Gastrocnemius medialis (tissue), 4 donors: ENCODE data around the gene GAGE12E. TPM values are rescaled to one million over a fixed set of nuclear protein-coding genes. Genes with fewer than 3 reads are reported as not detected.
"Not testable (repeated sequence)": the region's sequence is repeated elsewhere in the genome, so short reads cannot be mapped to it uniquely, and the experiment has no call there.

Source experiments
- ATAC-seq, 2 donors: fragments of 150-250 bp; one replicate each; pipeline ENCODE4 v1.9.1; 2016
- DNase-seq, 2 donors: peaks; one replicate each; pipeline ENCODE4 v3.0.0-alpha.2; 2019
- H3K27ac ChIP-seq, 4 donors: fragments of 200-600 bp; sonication (generic); 1 replicate in 1 of 4; 2 replicates in 3 of 4; pipeline ENCODE4 v1.5.1; 2016 to 2018; ENCODE audit warnings: mild to moderate bottlenecking in 2 of 4, moderate library complexity in 1 of 4
- H3K27me3 ChIP-seq, 3 donors: fragments of 200-600 bp; sonication (generic) in 2 of 3; 1 replicate in 1 of 3; 2 replicates in 2 of 3; pipeline versions ENCODE4 v1.5.1 to v1.6.0; 2016 to 2019; ENCODE audit warnings: mild to moderate bottlenecking in 1 of 3, moderate library complexity in 1 of 3
- H3K36me3 ChIP-seq, 2 donors: fragments of 200-600 bp; sonication (generic) in 1 of 2; one replicate each; pipeline ENCODE4 v1.5.1; 2017 to 2018
- H3K4me1 ChIP-seq, 2 donors: fragments of 200-600 bp; sonication (generic) in 1 of 2; one replicate each; pipeline ENCODE4 v1.5.1; 2016 to 2017; ENCODE audit warnings: mild to moderate bottlenecking in 2 of 2
- H3K4me3 ChIP-seq, 4 donors: fragments of 200-600 bp; sonication (generic) in 3 of 4; 1 replicate in 1 of 4; 2 replicates in 3 of 4; pipeline ENCODE4 v1.5.1; 2016 to 2019; ENCODE audit warnings: mild to moderate bottlenecking in 2 of 4
- H3K9me3 ChIP-seq, 3 donors: fragments of 200-600 bp; sonication (generic) in 2 of 3; 1 replicate in 1 of 3; 2 replicates in 2 of 3; pipeline ENCODE4 v1.5.1; 2016 to 2019
- in situ Hi-C, 4 donors: fragments of 200-750 bp; cut with MboI; loops; one replicate each; pipeline versions ENCODE4 v1.15.0 to v1.8.0; 2017; ENCODE audit warnings: low sequenced_read_pairs in 4 of 4
- intact Hi-C: fragments of 100-400 bp; cut with DNase I; formaldehyde crosslinking; loops from one replicate; pipeline ENCODE4 v1.15.1; 2023; ENCODE audit warnings: low total_unique reads
- total RNA-seq, 4 donors: library from RNA; depleted of rRNA; stranded (reverse); fragments of >200 nt; gene quantifications; one replicate each; pipeline versions ENCODE4 v1.1.0 to v1.2.3, GENCODE V29; 2016

Gene GAGE12E
- not detected for total RNA-seq

- H3K4me3 ChIP-seq, DNase-seq, intact Hi-C loops, H3K9me3 ChIP-seq, H3K27ac ChIP-seq, H3K27me3 ChIP-seq, H3K4me1 ChIP-seq, H3K36me3 ChIP-seq, ATAC-seq, in situ Hi-C loops: not testable (repeated sequence)
These were observed at the start of gene GAGE12E for GRCh38 chrX:49550989-49551388. GAGE12E (plus strand) TSS chrX:49551289; CDS start chrX:49552444, 1,155 bp downstream.

DNA sequence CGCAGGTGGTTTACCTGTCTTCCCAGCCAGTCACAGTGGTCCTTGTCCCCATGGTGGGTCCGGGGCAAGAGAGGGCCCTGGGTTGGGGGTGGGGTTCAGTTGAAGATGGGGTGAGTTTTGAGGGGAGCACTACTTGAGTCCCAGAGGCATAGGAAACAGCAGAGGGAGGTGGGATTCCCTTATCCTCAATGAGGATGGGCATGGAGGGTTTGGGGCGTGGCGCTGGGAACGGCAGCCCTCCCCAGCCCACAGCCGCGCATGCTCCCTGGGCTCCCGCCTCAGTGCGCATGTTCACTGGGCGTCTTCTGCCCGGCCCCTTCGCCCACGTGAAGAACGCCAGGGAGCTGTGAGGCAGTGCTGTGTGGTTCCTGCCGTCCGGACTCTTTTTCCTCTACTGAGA is 19.2 kb upstream of the GAGE12E start, which contains the start of gene GAGE12C:
TSS of gene GAGE12C (plus strand) at position 301 of the 400 bp plus-strand sequence. CDS start 1,155 bp downstream, outside the sequence.
- H3K36me3 ChIP-seq, ATAC-seq, in situ Hi-C loops, intact Hi-C loops, H3K4me1 ChIP-seq, H3K9me3 ChIP-seq, H3K27me3 ChIP-seq, DNase-seq, H3K27ac ChIP-seq, H3K4me3 ChIP-seq: not testable (repeated sequence)

- intact Hi-C loops, H3K27ac ChIP-seq: not testable (repeated sequence)
These were observed 9.7 kb upstream of the GAGE12E start, which contains the start of gene GAGE12D for GRCh38 chrX:49541433-49541832. GAGE12D (plus strand) TSS chrX:49541733; CDS start chrX:49542888, 1,155 bp downstream.

DNA sequence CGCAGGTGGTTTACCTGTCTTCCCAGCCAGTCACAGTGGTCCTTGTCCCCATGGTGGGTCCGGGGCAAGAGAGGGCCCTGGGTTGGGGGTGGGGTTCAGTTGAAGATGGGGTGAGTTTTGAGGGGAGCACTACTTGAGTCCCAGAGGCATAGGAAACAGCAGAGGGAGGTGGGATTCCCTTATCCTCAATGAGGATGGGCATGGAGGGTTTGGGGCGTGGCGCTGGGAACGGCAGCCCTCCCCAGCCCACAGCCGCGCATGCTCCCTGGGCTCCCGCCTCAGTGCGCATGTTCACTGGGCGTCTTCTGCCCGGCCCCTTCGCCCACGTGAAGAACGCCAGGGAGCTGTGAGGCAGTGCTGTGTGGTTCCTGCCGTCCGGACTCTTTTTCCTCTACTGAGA is 9.5 kb downstream of the GAGE12E start, which contains the start of gene GAGE12F:
TSS of gene GAGE12F (plus strand) at position 301 of the 400 bp plus-strand sequence. CDS start 1,155 bp downstream, outside the sequence.
- in situ Hi-C loops, ATAC-seq, H3K4me1 ChIP-seq, H3K4me3 ChIP-seq, intact Hi-C loops, DNase-seq, H3K27me3 ChIP-seq, H3K9me3 ChIP-seq, H3K27ac ChIP-seq, H3K36me3 ChIP-seq: not testable (repeated sequence)

More at GRCh38 chrX:49541433-49541832, 9.7 kb upstream of the GAGE12E start, which contains the start of gene GAGE12D:
- H3K36me3 ChIP-seq, H3K4me3 ChIP-seq, ATAC-seq, H3K4me1 ChIP-seq, in situ Hi-C loops, H3K27me3 ChIP-seq, H3K9me3 ChIP-seq, DNase-seq: not testable (repeated sequence)

- H3K9me3 ChIP-seq, ATAC-seq, intact Hi-C loops, H3K36me3 ChIP-seq, H3K27me3 ChIP-seq, H3K4me3 ChIP-seq, H3K4me1 ChIP-seq, H3K27ac ChIP-seq, DNase-seq, in situ Hi-C loops: not testable (repeated sequence)
These were observed 17.6 kb downstream of the GAGE12E start for GRCh38 chrX:49568728-49569127.

- H3K9me3 ChIP-seq, H3K27me3 ChIP-seq, DNase-seq, H3K4me3 ChIP-seq, H3K4me1 ChIP-seq, H3K36me3 ChIP-seq, in situ Hi-C loops, H3K27ac ChIP-seq, intact Hi-C loops, ATAC-seq: not testable (repeated sequence)
These were observed 18.1 kb downstream of the GAGE12E start for GRCh38 chrX:49569152-49569551.

DNA sequence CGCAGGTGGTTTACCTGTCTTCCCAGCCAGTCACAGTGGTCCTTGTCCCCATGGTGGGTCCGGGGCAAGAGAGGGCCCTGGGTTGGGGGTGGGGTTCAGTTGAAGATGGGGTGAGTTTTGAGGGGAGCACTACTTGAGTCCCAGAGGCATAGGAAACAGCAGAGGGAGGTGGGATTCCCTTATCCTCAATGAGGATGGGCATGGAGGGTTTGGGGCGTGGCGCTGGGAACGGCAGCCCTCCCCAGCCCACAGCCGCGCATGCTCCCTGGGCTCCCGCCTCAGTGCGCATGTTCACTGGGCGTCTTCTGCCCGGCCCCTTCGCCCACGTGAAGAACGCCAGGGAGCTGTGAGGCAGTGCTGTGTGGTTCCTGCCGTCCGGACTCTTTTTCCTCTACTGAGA is 19.0 kb downstream of the GAGE12E start, which contains the start of gene GAGE12G:
TSS of gene GAGE12G (plus strand) at position 301 of the 400 bp plus-strand sequence. CDS start 1,155 bp downstream, outside the sequence.
- H3K27ac ChIP-seq, H3K36me3 ChIP-seq, H3K27me3 ChIP-seq, H3K4me1 ChIP-seq, H3K4me3 ChIP-seq, intact Hi-C loops, in situ Hi-C loops, DNase-seq, ATAC-seq, H3K9me3 ChIP-seq: not testable (repeated sequence)

- H3K36me3 ChIP-seq, DNase-seq, in situ Hi-C loops, H3K4me1 ChIP-seq, ATAC-seq, intact Hi-C loops, H3K27me3 ChIP-seq, H3K4me3 ChIP-seq, H3K9me3 ChIP-seq, H3K27ac ChIP-seq: not testable (repeated sequence)
These were observed 28.6 kb downstream of the GAGE12E start, which contains the start of gene GAGE12H for GRCh38 chrX:49579649-49580048. GAGE12H (plus strand) TSS chrX:49579949; CDS start chrX:49581104, 1,155 bp downstream.

DNA sequence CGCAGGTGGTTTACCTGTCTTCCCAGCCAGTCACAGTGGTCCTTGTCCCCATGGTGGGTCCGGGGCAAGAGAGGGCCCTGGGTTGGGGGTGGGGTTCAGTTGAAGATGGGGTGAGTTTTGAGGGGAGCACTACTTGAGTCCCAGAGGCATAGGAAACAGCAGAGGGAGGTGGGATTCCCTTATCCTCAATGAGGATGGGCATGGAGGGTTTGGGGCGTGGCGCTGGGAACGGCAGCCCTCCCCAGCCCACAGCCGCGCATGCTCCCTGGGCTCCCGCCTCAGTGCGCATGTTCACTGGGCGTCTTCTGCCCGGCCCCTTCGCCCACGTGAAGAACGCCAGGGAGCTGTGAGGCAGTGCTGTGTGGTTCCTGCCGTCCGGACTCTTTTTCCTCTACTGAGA is 38.1 kb downstream of the GAGE12E start, which contains the start of gene GAGE2A:
TSS of gene GAGE2A (plus strand) at position 301 of the 400 bp plus-strand sequence. CDS start 1,155 bp downstream, outside the sequence.
- intact Hi-C loops, DNase-seq, in situ Hi-C loops, H3K4me1 ChIP-seq, H3K4me3 ChIP-seq, H3K9me3 ChIP-seq, H3K27me3 ChIP-seq, ATAC-seq, H3K27ac ChIP-seq, H3K36me3 ChIP-seq: not testable (repeated sequence)

GRCh38 chrX:49589769-49590478 is 38.8 kb downstream of the GAGE12E start:
- H3K36me3 ChIP-seq, H3K4me1 ChIP-seq, ATAC-seq, intact Hi-C loops, H3K27me3 ChIP-seq, in situ Hi-C loops, H3K9me3 ChIP-seq, DNase-seq, H3K4me3 ChIP-seq, H3K27ac ChIP-seq: not testable (repeated sequence)

DNA sequence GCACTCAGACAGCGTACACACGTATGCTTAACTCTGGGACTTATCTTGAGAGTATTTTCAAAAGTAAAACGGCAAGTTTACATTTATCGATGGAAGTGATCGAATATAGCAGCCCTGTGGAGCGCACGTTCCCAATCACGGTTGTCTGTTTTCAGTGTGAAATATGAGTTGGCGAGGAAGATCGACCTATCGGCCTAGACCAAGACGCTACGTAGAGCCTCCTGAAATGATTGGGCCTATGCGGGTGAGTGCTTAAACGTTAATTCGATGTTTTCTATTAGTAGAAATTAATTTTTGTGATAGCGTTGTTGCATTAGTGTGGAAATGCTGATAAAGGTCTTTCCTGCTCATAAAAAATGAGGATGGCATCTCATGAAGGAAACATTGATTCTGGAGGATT is 39.4 kb downstream of the GAGE12E start:
- H3K4me1 ChIP-seq, ATAC-seq, H3K27me3 ChIP-seq, H3K27ac ChIP-seq, in situ Hi-C loops, H3K36me3 ChIP-seq, DNase-seq, intact Hi-C loops, H3K9me3 ChIP-seq, H3K4me3 ChIP-seq: not testable (repeated sequence)

- H3K27me3 ChIP-seq, H3K4me3 ChIP-seq, intact Hi-C loops, H3K4me1 ChIP-seq, H3K27ac ChIP-seq, H3K36me3 ChIP-seq, H3K9me3 ChIP-seq, in situ Hi-C loops, ATAC-seq, DNase-seq: not testable (repeated sequence)
These were observed 47.6 kb downstream of the GAGE12E start, which contains the start of gene GAGE1 for GRCh38 chrX:49598720-49599119. GAGE1 (plus strand) TSS chrX:49599020; CDS start chrX:49600175, 1,155 bp downstream.
